Stimulated activated CD8-positive, alpha-beta memory T cell treated with anti-CD3 and anti-CD28 coated beads, Interleukin-2, amount 100 ng/mL, for 48 hours (primary cell): ENCODE measurements around the gene CADM1.

Experiments used
- DNase-seq, 2 donors: peaks; one replicate each; pipeline ENCODE4 v3.0.0-alpha.2; 2020; ENCODE audit warnings: low read depth in 2 of 2

CADM1 gene

GRCh38 chr11:115317277-115318185 is 186.7 kb downstream of the CADM1 start:
- no peak for DNase-seq

GRCh38 chr11:115316696-115317095 is 187.5 kb downstream of the CADM1 start:
- no peak for DNase-seq

DNA sequence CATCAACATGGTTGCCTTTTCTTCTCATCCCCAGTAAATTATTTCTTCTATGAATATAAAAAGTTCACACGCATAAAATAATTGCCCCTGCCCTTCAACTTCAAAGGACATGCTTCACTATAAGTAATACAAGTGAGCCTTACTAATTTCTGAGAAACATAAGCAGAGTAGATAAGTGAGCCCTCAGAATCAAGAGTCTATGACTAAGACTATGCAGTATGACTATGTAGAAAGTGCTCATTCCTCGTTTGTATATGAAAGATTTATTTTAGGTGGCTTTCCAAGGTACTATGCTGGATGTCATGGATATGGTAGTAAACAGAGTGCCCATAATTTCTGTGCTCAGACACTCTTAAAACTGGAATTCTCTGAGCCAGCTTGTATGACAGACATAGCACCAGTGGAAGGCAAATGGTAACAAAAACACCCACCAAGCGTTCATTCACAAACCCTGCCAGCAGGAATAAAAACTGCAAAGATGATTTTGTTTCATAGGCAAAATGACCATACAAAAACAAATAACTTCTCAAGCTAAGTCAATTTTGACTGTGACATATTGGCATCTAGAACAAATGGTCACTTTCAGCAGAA is 189.8 kb downstream of the CADM1 start:
- DNase-seq: no peak

DNA sequence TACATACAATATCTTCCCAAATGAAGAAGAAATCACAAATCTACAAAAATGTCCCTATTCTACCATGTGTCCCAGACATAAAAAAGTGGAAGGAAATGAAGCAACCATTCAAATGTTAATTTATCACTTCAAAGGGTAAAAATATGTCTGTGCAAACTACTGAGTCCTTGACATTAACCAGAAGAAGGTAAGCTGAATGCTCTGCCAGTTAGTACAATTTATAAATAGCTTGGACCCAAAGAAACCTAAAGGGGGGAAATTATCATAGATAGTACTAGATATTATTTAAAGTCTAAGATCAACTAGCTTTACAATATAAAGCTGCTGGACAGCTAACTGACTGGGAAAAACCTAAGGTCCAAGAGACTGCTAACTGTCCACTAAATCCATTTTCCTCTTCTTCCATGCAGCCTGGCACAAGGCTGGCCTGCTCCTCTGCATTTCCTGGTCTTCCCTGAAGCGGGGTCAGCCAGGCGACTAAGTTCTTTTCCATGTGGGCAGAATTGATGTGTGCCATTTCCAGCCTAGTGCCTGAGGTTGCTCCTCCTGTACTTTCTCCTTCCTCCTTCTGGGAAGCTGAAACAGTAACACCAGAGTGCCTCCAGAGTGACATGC is 190.9 kb downstream of the CADM1 start:
- no peak for DNase-seq

DNA sequence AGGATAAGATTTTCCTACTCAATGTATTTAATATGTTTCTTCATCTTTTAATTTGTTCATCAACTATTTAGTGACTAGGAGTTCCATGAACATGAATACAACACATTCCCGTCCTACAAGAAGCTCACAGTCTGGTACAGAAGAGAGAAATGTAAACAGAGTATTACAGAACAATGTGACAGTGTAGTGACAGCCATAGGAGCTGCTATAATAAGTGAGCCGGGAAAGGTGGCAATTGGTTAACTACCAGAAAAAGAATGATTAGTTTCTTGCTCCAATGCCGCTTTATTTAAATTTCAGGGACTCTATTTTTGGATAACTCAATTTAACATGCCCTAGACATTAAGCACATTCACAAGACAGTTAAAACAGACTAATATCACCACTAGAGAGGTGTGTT is 192.3 kb downstream of the CADM1 start:
- no peak for DNase-seq

DNA sequence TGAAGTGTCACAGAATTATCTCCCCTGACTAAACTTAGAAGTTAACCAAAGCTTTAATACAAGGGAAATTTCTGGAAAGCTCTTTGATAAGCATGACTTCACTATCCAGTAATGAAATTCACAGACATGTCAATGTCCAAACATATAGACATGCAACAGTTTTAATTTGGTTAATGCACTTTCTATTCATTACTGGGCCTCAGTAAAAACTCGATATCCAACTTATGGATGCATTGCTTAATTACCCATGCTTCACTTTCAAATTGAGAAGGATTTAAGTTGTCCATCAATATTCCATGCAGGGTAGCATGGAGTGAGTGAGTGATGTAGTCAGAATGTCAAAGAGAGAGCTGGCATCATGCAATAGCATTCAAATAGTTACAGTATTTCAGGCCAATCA is 197.5 kb downstream of the CADM1 start:
- no peak for DNase-seq

- DNase-seq: no peak
These were observed 199.3 kb downstream of the CADM1 start for GRCh38 chr11:115304774-115305472.

- DNase-seq: no peak
These were observed 200.2 kb downstream of the CADM1 start for GRCh38 chr11:115303929-115304531.

DNA sequence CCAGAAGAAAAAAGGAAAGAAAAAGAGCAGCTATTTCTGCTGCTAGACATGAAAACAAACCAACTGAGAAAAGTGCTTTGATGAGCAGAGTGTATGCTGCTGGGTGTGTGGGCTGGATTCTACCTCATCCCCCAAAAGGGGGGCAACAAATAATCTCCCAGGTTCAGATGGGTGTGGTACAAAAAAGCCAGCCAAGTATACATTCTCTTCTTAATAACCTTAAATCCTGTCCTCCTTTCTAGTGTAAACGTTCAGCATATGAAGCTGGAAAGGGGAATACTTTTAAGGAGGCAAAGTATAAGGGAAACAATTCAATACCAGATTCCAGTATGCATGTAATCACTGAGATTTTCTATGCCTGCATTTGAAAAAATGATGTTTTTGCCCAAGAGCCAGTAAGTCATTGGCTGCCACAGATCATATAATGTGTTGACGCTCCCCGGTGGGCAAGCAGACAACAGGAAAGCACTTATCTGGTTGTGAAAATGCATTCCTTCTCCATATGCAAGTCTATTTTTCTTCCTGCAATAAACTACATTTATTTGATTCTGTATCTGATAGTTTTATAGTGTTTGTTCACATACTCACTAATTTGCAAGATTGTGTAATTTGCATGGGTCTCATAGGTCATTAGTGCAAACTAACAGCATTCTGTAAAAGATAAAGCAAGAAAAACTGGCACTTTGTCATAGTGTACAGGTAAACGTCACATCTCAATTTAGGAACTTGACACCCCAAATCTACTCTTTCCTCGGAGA is 201.1 kb downstream of the CADM1 start:
- no peak for DNase-seq

DNA sequence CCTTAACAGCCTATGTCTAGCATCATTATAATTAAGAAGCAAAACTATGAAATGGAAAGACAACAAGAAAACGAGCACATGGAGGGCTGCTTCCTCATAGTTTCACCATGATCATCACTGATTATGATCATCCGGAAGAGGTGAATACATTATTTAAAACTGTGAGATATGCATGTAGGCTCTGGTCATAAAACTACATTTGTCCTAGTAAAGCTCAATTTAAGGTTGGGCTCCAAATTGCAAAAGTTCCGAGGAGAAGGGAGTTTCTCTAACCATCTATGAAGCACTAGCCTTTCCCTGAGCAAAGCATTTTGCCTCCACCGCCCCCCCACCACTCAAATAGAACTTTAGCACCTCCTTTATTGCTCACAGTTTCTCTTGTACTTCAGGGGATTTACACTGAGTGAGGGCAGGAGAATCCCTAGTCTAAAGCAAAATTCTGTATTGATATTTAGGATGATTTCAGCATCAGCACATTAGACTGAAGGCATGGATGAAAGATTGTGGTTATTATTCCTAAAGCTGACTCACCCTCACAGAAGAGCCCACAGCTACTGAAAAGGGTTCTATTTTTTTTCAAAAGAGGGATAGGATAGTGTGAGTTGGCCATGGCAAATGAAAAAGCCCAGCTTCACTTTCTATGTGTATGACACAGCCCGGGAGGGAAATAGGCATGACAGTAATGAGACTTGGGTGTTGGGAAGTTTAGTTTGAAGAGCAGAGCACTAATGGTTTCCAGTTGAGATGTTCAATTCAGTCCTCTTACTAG is 203.4 kb downstream of the CADM1 start:
- DNase-seq: no peak

DNA sequence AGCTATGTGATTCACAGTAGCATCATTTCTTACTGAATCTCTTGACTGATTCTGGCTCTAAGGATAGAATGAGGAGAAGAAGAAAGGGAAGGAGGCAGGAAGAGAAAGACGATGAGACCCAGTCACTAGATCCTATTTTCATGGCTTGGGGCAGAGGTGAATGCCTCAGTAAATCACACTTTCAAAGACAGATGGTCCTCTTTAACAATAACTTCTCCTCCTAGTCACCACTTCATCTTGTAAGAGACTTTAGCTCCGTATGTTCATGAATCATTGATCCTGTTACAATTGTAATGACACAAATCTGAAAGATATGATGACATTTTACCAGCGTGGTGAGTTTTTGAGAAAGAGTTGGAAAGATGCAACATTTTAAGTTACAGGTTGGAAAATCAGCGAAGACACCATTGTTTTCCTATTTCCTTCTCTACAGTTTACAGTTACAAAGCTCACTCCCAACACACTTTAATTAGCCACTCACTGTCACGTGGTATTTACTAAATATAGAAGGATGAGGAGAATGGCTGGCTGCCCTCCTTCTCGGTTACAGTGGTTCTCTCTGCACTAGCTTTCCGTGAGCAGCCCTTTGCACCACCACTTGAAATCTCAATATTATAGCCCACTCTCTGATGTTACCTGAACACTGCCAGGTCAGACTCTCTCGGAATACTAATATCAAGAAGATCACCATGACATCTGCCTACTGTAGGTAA is 205.8 kb downstream of the CADM1 start:
- DNase-seq: no peak

- no peak for DNase-seq
These were observed 206.9 kb downstream of the CADM1 start for GRCh38 chr11:115297330-115297729.

DNA sequence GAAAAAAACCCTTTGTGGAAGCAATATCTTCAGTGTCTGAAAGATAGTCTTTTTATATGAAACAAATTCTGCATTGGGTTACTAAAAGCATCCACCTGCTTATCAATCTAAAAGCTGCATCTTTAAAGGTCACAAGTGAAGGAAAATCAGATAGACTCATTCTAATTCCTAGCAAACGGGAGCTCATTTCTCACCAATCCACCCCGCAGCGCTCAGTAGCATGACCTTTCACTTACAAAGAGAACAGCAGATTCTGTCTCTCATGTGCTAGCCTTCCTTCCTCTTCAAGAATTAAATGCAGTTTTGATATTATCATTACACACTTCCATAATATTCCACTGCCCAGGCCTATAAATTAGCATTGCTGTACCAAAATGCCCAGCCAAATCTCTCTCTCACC is 212.9 kb downstream of the CADM1 start:
- DNase-seq: no peak

DNA sequence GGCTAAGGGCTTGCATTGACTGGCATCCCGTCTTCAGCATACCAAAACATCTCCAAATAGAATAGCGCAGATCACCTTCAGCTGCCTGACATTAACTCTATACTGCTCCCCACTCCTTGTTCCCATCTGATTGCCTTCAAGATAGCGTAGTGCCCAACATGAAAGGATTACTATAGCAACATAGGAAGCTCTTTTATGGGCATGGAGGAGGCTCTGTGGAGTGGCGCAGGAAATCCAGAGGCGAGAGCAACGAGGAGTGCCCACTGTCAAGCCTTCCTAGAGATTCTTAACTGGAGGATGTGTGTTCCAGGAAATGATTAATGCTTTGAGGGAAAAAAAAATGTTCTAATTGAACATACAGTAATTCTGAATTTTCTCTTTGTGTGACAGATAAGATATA is 213.3 kb downstream of the CADM1 start:
- no peak for DNase-seq

GRCh38 chr11:115290479-115290878 is 213.7 kb downstream of the CADM1 start:
- DNase-seq: no peak

DNA sequence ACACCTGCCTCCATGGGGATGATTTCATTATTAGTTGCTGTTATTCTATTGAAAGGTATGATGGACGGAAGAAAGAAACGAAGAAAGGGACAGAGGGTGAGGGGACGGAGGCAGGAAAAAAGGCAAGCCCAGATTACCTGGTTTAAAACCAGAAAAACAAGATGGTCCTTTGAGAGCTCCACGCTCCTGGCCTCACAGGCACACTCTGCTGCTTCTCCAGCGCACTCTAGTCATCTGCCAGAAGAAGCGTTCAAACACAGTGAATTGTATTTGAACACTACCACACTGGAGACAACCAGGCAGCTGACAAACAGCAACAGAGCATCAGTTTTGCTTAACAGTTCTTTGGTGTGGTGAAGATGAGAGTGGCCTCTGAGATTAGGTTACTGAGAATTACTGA is 216.9 kb downstream of the CADM1 start:
- no peak for DNase-seq

DNA sequence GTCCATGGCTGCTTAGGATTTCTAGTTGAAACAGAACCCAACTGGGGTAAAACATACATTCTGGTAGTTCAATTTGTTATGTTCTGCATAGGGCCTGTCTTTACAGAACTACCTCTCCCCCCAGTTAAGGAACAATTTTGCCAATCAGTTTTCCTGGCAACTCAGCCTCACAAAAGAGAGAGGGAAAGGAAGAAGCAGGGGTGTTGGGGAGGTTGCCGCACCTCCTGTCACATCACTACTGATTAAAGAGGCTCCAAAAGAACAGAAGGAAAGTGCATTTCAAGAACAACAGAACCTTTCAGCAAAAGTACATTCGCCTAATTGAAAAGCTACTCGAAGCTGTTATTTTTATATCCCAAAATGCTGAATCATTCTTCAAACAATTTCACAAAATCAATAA is 217.6 kb downstream of the CADM1 start:
- no peak for DNase-seq

GRCh38 chr11:115284773-115285172 is 219.4 kb downstream of the CADM1 start:
- no peak for DNase-seq

- no peak for DNase-seq
These were observed 221.3 kb downstream of the CADM1 start for GRCh38 chr11:115282923-115283322.

DNA sequence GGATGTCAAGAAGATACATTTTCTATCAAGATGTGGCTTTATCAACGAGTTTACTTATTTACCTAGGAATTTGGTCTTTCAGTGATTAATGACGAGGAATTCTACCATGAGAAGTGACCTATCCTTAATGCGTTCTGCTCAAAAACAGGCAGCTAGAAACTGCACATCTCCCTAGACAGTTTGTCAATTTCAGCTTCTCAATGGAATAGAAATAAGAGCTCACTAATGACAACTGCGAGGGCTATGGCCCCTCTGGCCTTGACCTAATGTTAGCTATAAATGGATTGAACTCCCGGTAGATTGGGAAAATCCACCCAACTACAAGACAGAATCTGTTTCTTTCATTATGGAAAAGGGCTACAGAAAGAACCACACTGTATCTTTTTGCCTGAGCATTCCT is 223.4 kb downstream of the CADM1 start:
- DNase-seq: no peak
